ENCODE measurements around the gene ADGRL4.
"Not testable (repeated sequence)": the region's sequence is repeated elsewhere in the genome, so short reads cannot be mapped to it uniquely, and the experiment has no call there.

ADGRL4 gene

GRCh38 chr1:78916986-78917385 lies 89.5 kb downstream of the ADGRL4 start:
- DNase-seq = no peak

- no peak for DNase-seq
Observed at GRCh38 chr1:78913950-78914349, 92.6 kb downstream of the ADGRL4 start.

GRCh38 chr1:78911956-78912880 lies 94.3 kb downstream of the ADGRL4 start:
- no peak for DNase-seq

- DNase-seq = no peak
Observed at GRCh38 chr1:78902641-78903040, 103.9 kb downstream of the ADGRL4 start.

- DNase-seq = no peak
Observed at GRCh38 chr1:78894811-78895210, 111.7 kb downstream of the ADGRL4 start.

- DNase-seq = no peak
Observed at GRCh38 chr1:78892260-78892840, 114.2 kb downstream of the ADGRL4 start.

- no peak for DNase-seq
Observed at GRCh38 chr1:78887458-78887857, 119.1 kb downstream of the ADGRL4 start.

GRCh38 chr1:78884685-78885452 lies 121.7 kb downstream of the ADGRL4 start:
- no peak for DNase-seq

GRCh38 chr1:78880223-78880622 lies 126.3 kb downstream of the ADGRL4 start:
- DNase-seq = no peak

- not testable (repeated sequence) for DNase-seq
Observed at GRCh38 chr1:78875986-78876385, 130.5 kb downstream of the ADGRL4 start.

- not testable (repeated sequence) for DNase-seq
Observed at GRCh38 chr1:78872801-78873200, 133.7 kb downstream of the ADGRL4 start.

GRCh38 chr1:78871249-78871648 lies 135.3 kb downstream of the ADGRL4 start:
- no peak for DNase-seq

GRCh38 chr1:78869136-78869535 lies 137.4 kb downstream of the ADGRL4 start:
- DNase-seq = no peak

GRCh38 chr1:78864175-78864574 lies 142.4 kb downstream of the ADGRL4 start:
- DNase-seq = no peak

- no peak for DNase-seq
Observed at GRCh38 chr1:78856096-78856495, 150.4 kb downstream of the ADGRL4 start.

- no peak for DNase-seq
Observed at GRCh38 chr1:78855258-78855657, 151.3 kb downstream of the ADGRL4 start.

GRCh38 chr1:78854556-78854955 lies 152.0 kb downstream of the ADGRL4 start:
- DNase-seq = no peak

- DNase-seq = no peak
Observed at GRCh38 chr1:78843546-78843945, 163.0 kb downstream of the ADGRL4 start.

- DNase-seq = no peak
Observed at GRCh38 chr1:78843111-78843510, 163.4 kb downstream of the ADGRL4 start.

- DNase-seq = no peak
Observed at GRCh38 chr1:78840453-78841271, 165.9 kb downstream of the ADGRL4 start.

Data from activated CD8-positive, alpha-beta memory T cell treated with anti-CD3 and anti-CD28 coated beads, Interleukin-2, amount 50 U/mL, for 4 hours (primary cell).